Kidney (tissue), 14 donors: Measurements from ENCODE around the gene HSP90AB1. TPM values are rescaled to one million over a fixed set of nuclear protein-coding genes. Genes with fewer than 3 reads are reported as not detected.
A peak's percentile ranks its signal among the peaks of the same experiment; 100 is the strongest.

Source experiments
- DNase-seq, 5 donors: peaks; one replicate each; pipeline ENCODE4 v3.0.0-alpha.2; 2013 to 2020
- FAIRE-seq: peaks from 2 replicates; lab custom pipeline; 2012; peaks lifted over from hg19 to GRCh38; lab: Jason Lieb, UNC
- H3K27ac ChIP-seq, 2 donors: one replicate each; pipeline ENCODE4 v1.7.0; 2013; ENCODE audit warnings: low read depth in 2 of 2, low read length in 2 of 2, inconsistent platforms in 1 of 2
- H3K27me3 ChIP-seq: one replicate; pipeline ENCODE4 v1.7.1; 2013; ENCODE audit warnings: low read length, inconsistent platforms; ENCODE audit not compliant: control insufficient read depth, insufficient read depth
- H3K36me3 ChIP-seq, 3 donors: one replicate each; pipeline versions ENCODE4 v1.7.0 to v1.7.1; 2013; ENCODE audit warnings: low read length in 3 of 3, control low read depth in 1 of 3, inconsistent platforms in 1 of 3; ENCODE audit not compliant: insufficient read depth in 3 of 3, control insufficient read depth in 2 of 3
- H3K4me1 ChIP-seq, 3 donors: one replicate each; pipeline versions ENCODE4 v1.7.0 to v1.7.1; 2013; ENCODE audit warnings: low read length in 3 of 3, inconsistent platforms in 1 of 3, low read depth in 1 of 3; ENCODE audit not compliant: control insufficient read depth in 2 of 3, insufficient read depth in 2 of 3
- H3K4me3 ChIP-seq, 3 donors: one replicate each; pipeline versions ENCODE4 v1.7.0 to v1.8.1; 2013; ENCODE audit warnings: low read length in 3 of 3, control low read depth in 1 of 3, inconsistent platforms in 1 of 3
- H3K9ac ChIP-seq, 3 donors: one replicate each; pipeline versions ENCODE4 v1.7.0 to v1.7.1; 2013; ENCODE audit warnings: low read length in 3 of 3, control low read depth in 1 of 3, inconsistent platforms in 1 of 3
- H3K9me3 ChIP-seq, 3 donors: one replicate each; pipeline versions ENCODE4 v1.7.0 to v1.7.1; 2013; ENCODE audit warnings: low read length in 3 of 3, control low read depth in 1 of 3, inconsistent platforms in 1 of 3; ENCODE audit not compliant: control insufficient read depth in 2 of 3, insufficient read depth in 1 of 3
- CTCF ChIP-seq: IDR thresholded peaks from 3 replicates; pipeline ENCODE4 v1.5.1; 2012; ENCODE audit warnings: mild to moderate bottlenecking, moderate library complexity, borderline replicate concordance; ENCODE audit not compliant: insufficient read depth; ENCODE audit errors: extremely low read depth
- intact Hi-C: fragments of 100-400 bp; cut with DNase I; formaldehyde crosslinking; loops from one replicate; pipeline ENCODE4 v1.11.1; 2022
- polyA plus RNA-seq: library from polyadenylated mRNA; stranded (reverse); fragments of 350-450 nt; fragmentation: Illumina TruSeq; extraction: RNeasy Lipid Tissue Mini Kit (QIAGEN cat#74804); gene quantifications from one replicate; pipeline ENCODE4 v1.2.3, GENCODE V29; 2014; ENCODE audit warnings: low read depth, low replicate concordance; ENCODE audit not compliant: insufficient read depth
- total RNA-seq: library from RNA; stranded (reverse); fragmentation: NEBNext Ultra II Directional; extraction: Animal tissue kit (Norgen Biotek cat#: 25700); gene quantifications from one replicate; pipeline ENCODE4 v1.2.1, GENCODE V29; 2021
- donor health status: control.
- donor health status: control.
- donor health status: control.
- donor health status: control.
- donor health status: control.
- donor health status: DM: yes; HTN: yes; CAD: no.
- donor health status: Normal renal cell carcinoma (clear cell type).

The HSP90AB1 gene
- total and polyA plus RNA-seq, 2 donors from 2014 or later, result 499 to 551 TPM

- TF ChIP-seq CTCF, result no peak
- Histone ChIP-seq H3K27ac (no peak within 1 kb of the TSS), H3K27me3 (peaks cover 12% of the 10 kb centered on the region), H3K9me3 (no peaks in the 10 kb centered on the region), H3K9ac (no peak within 1 kb of the TSS), H3K36me3 (no peaks in the 10 kb centered on the region), H3K4me1 (peaks cover 0 to 2% (median 0%) of the 10 kb centered on the region in 3 donors), H3K4me3 (no peak within 1 kb of the TSS)
- DNase-seq (no peak), FAIRE-seq (no peak)
- intact Hi-C loops, result no loop called here
Observed at GRCh38 chr6:44269921-44270525, 23.1 kb downstream of the HSP90AB1 start, which contains the start of gene TMEM151B. Gene TMEM151B (plus strand): TSS chr6:44270450. CDS start chr6:44270743, 293 bp downstream.

- Histone ChIP-seq H3K27me3 (peaks cover 12% of the 10 kb centered on the region), H3K4me1 (peaks cover 0 to 2% (median 0%) of the 10 kb centered on the region in 3 donors), H3K9me3 (no peaks in the 10 kb centered on the region), H3K27ac (no peak overlapping the region), H3K9ac (no peak overlapping the region), H3K36me3 (no peaks in the 10 kb centered on the region), H3K4me3 (no peak overlapping the region)
- intact Hi-C loops, result no loop called here
- TF ChIP-seq CTCF, result no peak
- FAIRE-seq (no peak), DNase-seq (peak in 4 of 5 donors; percentile 48 to 81 (median 62))
Observed at GRCh38 chr6:44270526-44271405, 23.9 kb downstream of the HSP90AB1 start.

- H3K27ac ChIP-seq, result no peak overlapping the region
- H3K9me3 ChIP-seq, result no peaks in the 10 kb centered on the region
- FAIRE-seq (no peak), DNase-seq (no peak)
- H3K4me1 ChIP-seq, result peaks cover 0 to 2% (median 0%) of the 10 kb centered on the region in 3 donors
- peaks cover 12% of the 10 kb centered on the region for H3K27me3 ChIP-seq
- intact Hi-C loops, result no loop called here
- H3K36me3 ChIP-seq, result no peaks in the 10 kb centered on the region
- no peak overlapping the region for H3K4me3 ChIP-seq
- TF ChIP-seq CTCF, result no peak
- no peak overlapping the region for H3K9ac ChIP-seq
Observed at GRCh38 chr6:44271406-44271723, 24.5 kb downstream of the HSP90AB1 start.
